HEK293 (cell line): Measurements from ENCODE around the gene CRABP2.

Experiments
- BCL11A ChIP-seq: fragments of 450-650 bp; formaldehyde crosslinking; IDR thresholded peaks from 2 replicates; pipeline ENCODE4 v1.5.1; 2016; ENCODE audit warnings: low read depth, missing biosample characterization, missing genetic modification characterization
- GLI4 ChIP-seq: fragments of 450-650 bp; formaldehyde crosslinking; IDR thresholded peaks from 2 replicates; pipeline ENCODE4 v1.5.1; 2016; ENCODE audit warnings: missing biosample characterization, missing genetic modification characterization
- HOXC10 ChIP-seq: sonication (generic); formaldehyde crosslinking; IDR thresholded peaks from 2 replicates; pipeline ENCODE4 v1.8.1; 2023; ENCODE audit warnings: mild to moderate bottlenecking, missing genetic modification reagents
- KLF7 ChIP-seq: fragments of 450-650 bp; formaldehyde crosslinking; IDR thresholded peaks from 2 replicates; pipeline ENCODE4 v1.5.1; 2016; ENCODE audit warnings: missing biosample characterization, missing genetic modification characterization, borderline replicate concordance
- ZBTB1 ChIP-seq: fragments of 450-650 bp; formaldehyde crosslinking; IDR thresholded peaks from 2 replicates; pipeline ENCODE4 v1.5.1; 2016; ENCODE audit warnings: missing biosample characterization, missing genetic modification characterization
- ZBTB8A ChIP-seq: fragments of 450-650 bp; formaldehyde crosslinking; IDR thresholded peaks from 2 replicates; pipeline ENCODE4 v1.5.1; 2016; ENCODE audit warnings: missing biosample characterization, missing genetic modification characterization
- ZFP69B ChIP-seq: fragments of 450-650 bp; formaldehyde crosslinking; IDR thresholded peaks from 2 replicates; pipeline ENCODE4 v1.5.1; 2016; ENCODE audit warnings: missing biosample characterization, missing genetic modification characterization
- ZIC2 ChIP-seq: fragments of 450-650 bp; formaldehyde crosslinking; IDR thresholded peaks from 2 replicates; pipeline ENCODE4 v1.5.1; 2016; ENCODE audit warnings: missing biosample characterization, missing genetic modification characterization
- ZNF140 ChIP-seq: fragments of 450-650 bp; formaldehyde crosslinking; IDR thresholded peaks from 2 replicates; pipeline ENCODE4 v1.5.1; 2016; ENCODE audit warnings: missing biosample characterization, missing genetic modification characterization
- ZNF146 ChIP-seq: fragments of 450-650 bp; formaldehyde crosslinking; IDR thresholded peaks from 2 replicates; pipeline ENCODE4 v1.5.1; 2016; ENCODE audit warnings: missing biosample characterization, missing genetic modification characterization
- ZNF16 ChIP-seq: fragments of 450-650 bp; formaldehyde crosslinking; IDR thresholded peaks from 2 replicates; pipeline ENCODE4 v1.5.1; 2016; ENCODE audit warnings: low read depth, missing biosample characterization, missing genetic modification characterization
- ZNF174 ChIP-seq: fragments of 450-650 bp; formaldehyde crosslinking; IDR thresholded peaks from 2 replicates; pipeline ENCODE4 v1.5.0; 2017; ENCODE audit warnings: missing biosample characterization, mild to moderate bottlenecking, missing genetic modification characterization
- ZNF324 ChIP-seq: fragments of 450-650 bp; formaldehyde crosslinking; IDR thresholded peaks from 2 replicates; pipeline ENCODE4 v1.5.1; 2016; ENCODE audit warnings: missing biosample characterization, missing genetic modification characterization
- ZNF449 ChIP-seq: fragments of 450-650 bp; formaldehyde crosslinking; IDR thresholded peaks from 2 replicates; pipeline ENCODE4 v1.5.1; 2017; ENCODE audit warnings: missing biosample characterization, mild to moderate bottlenecking, missing genetic modification characterization, moderate library complexity
- ZNF510 ChIP-seq: fragments of 450-650 bp; formaldehyde crosslinking; IDR thresholded peaks from 2 replicates; pipeline ENCODE4 v1.5.1; 2018; ENCODE audit warnings: mild to moderate bottlenecking, missing genetic modification characterization, missing biosample characterization; ENCODE audit not compliant: insufficient replicate concordance
- ZNF530 ChIP-seq: fragments of 450-650 bp; formaldehyde crosslinking; IDR thresholded peaks from 2 replicates; pipeline ENCODE4 v1.5.1; 2016; ENCODE audit warnings: low read depth, missing biosample characterization, missing genetic modification characterization
- ZNF549 ChIP-seq: fragments of 450-650 bp; IDR thresholded peaks from 2 replicates; pipeline ENCODE4 v1.5.1; 2018; ENCODE audit warnings: missing biosample characterization, missing genetic modification characterization, mild to moderate bottlenecking, inconsistent platforms, moderate library complexity
- ZNF560 ChIP-seq: fragments of 450-650 bp; formaldehyde crosslinking; IDR thresholded peaks from 2 replicates; pipeline ENCODE4 v1.5.1; 2017; ENCODE audit warnings: missing biosample characterization, missing genetic modification characterization, borderline replicate concordance
- ZNF596 ChIP-seq: fragments of 450-650 bp; IDR thresholded peaks from 2 replicates; pipeline ENCODE4 v1.5.0; 2018; ENCODE audit warnings: missing biosample characterization, mild to moderate bottlenecking, missing genetic modification characterization, moderate library complexity
- ZNF660 ChIP-seq: fragments of 450-650 bp; IDR thresholded peaks from 2 replicates; pipeline ENCODE4 v1.5.1; 2018; ENCODE audit warnings: missing biosample characterization, mild to moderate bottlenecking, missing genetic modification characterization
- TF ChIP-seq, protein P1 (sequence below): fragments of 450-650 bp; formaldehyde crosslinking; IDR thresholded peaks from 2 replicates; pipeline ENCODE4 v1.5.1; 2016; ENCODE audit warnings: missing biosample characterization, missing genetic modification characterization
- TF ChIP-seq, protein P2 (sequence below): fragments of 450-650 bp; formaldehyde crosslinking; IDR thresholded peaks from 2 replicates; pipeline ENCODE4 v1.5.1; 2016; ENCODE audit warnings: missing biosample characterization, missing genetic modification characterization
- TF ChIP-seq, protein P3 (sequence below): fragments of 450-650 bp; formaldehyde crosslinking; IDR thresholded peaks from 2 replicates; pipeline ENCODE4 v1.5.1; 2017; ENCODE audit warnings: missing biosample characterization, missing genetic modification characterization
- TF ChIP-seq, protein P4 (sequence below): fragments of 450-650 bp; formaldehyde crosslinking; IDR thresholded peaks from 2 replicates; pipeline ENCODE4 v1.5.1; 2016; ENCODE audit warnings: missing biosample characterization, missing genetic modification characterization

Gene CRABP2

DNA sequence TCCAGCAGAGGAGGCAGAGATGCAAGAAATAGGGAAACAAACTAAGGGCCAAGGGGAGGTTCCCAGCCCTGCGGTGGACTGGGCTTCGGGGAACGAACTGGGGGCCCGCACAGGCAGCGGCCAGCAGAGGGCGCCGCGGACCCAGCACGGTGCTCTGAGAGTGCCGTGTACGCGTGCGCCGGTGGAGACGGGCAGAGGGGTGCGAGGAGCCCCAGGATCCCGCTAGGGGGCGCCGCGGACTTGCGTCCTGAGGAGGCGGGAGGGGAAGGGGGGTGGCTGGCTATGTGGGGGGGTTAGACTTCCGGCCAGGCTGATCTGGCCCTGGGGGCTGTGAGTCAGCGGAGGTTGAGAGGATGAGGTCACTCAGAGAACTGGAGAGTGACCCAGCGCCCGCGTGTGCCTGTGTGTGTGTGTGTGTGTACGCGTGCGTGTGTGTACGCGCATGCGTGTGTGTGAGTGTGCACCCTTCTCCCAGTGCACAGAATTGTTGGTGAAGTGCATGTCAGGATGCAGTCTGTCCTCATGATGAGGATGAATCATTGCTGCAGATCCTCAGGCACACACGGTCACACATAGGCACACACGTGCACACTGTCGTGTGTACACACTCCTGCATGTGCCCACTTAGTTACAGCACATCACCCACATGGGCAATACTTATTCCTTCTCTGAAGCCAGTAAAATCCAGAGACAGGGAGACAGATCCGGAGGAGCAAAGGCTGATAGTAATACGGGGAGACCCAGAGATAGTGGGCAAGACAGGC lies 45.2 kb downstream of the CRABP2 start (continued):
- TF ChIP-seq GLI4 (tag by site-specific recombination) (no peak), ZBTB8A (tag by site-specific recombination) (peak; percentile 80), ZNF660 (no peak; the same call in none of the 2 replicates), ZIC2 (tag by site-specific recombination) (peak; percentile 64), ZNF146 (tag by site-specific recombination) (peak; percentile 58), ZNF560 (tag by site-specific recombination) (no peak), ZNF16 (no peak), ZNF530 (tag by site-specific recombination) (no peak), ZNF596 (tag by site-specific recombination) (no peak), ZFP69B (tag by site-specific recombination) (peak; percentile 93), KLF7 (peak; percentile 69; the same call in 1 of the 2 replicates), ZNF324 (tag by site-specific recombination) (peak; percentile 98), BCL11A (peak; percentile 100), ZNF449 (tag by site-specific recombination) (peak; percentile 17; the same call in 1 of the 2 replicates), ZNF140 (tag by site-specific recombination) (no peak; the same call in 1 of the 2 replicates), HOXC10 (CRISPR knock-in tag) (no peak), ZNF510 (no peak), ZNF549 (tag by site-specific recombination) (no peak), ZNF174 (no peak), ZBTB1 (tag by site-specific recombination) (no peak; the same call in 1 of the 2 replicates)
- TF ChIP-seq, protein P1, sequence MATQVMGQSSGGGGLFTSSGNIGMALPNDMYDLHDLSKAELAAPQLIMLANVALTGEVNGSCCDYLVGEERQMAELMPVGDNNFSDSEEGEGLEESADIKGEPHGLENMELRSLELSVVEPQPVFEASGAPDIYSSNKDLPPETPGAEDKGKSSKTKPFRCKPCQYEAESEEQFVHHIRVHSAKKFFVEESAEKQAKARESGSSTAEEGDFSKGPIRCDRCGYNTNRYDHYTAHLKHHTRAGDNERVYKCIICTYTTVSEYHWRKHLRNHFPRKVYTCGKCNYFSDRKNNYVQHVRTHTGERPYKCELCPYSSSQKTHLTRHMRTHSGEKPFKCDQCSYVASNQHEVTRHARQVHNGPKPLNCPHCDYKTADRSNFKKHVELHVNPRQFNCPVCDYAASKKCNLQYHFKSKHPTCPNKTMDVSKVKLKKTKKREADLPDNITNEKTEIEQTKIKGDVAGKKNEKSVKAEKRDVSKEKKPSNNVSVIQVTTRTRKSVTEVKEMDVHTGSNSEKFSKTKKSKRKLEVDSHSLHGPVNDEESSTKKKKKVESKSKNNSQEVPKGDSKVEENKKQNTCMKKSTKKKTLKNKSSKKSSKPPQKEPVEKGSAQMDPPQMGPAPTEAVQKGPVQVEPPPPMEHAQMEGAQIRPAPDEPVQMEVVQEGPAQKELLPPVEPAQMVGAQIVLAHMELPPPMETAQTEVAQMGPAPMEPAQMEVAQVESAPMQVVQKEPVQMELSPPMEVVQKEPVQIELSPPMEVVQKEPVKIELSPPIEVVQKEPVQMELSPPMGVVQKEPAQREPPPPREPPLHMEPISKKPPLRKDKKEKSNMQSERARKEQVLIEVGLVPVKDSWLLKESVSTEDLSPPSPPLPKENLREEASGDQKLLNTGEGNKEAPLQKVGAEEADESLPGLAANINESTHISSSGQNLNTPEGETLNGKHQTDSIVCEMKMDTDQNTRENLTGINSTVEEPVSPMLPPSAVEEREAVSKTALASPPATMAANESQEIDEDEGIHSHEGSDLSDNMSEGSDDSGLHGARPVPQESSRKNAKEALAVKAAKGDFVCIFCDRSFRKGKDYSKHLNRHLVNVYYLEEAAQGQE (tag by site-specific recombination) = peak; percentile 74
- TF ChIP-seq, protein P2, sequence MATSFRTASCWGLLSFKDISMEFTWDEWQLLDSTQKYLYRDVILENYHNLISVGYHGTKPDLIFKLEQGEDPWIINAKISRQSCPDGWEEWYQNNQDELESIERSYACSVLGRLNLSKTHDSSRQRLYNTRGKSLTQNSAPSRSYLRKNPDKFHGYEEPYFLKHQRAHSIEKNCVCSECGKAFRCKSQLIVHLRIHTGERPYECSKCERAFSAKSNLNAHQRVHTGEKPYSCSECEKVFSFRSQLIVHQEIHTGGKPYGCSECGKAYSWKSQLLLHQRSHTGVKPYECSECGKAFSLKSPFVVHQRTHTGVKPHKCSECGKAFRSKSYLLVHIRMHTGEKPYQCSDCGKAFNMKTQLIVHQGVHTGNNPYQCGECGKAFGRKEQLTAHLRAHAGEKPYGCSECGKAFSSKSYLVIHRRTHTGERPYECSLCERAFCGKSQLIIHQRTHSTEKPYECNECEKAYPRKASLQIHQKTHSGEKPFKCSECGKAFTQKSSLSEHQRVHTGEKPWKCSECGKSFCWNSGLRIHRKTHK (tag by site-specific recombination) = no peak
- TF ChIP-seq, protein P3, sequence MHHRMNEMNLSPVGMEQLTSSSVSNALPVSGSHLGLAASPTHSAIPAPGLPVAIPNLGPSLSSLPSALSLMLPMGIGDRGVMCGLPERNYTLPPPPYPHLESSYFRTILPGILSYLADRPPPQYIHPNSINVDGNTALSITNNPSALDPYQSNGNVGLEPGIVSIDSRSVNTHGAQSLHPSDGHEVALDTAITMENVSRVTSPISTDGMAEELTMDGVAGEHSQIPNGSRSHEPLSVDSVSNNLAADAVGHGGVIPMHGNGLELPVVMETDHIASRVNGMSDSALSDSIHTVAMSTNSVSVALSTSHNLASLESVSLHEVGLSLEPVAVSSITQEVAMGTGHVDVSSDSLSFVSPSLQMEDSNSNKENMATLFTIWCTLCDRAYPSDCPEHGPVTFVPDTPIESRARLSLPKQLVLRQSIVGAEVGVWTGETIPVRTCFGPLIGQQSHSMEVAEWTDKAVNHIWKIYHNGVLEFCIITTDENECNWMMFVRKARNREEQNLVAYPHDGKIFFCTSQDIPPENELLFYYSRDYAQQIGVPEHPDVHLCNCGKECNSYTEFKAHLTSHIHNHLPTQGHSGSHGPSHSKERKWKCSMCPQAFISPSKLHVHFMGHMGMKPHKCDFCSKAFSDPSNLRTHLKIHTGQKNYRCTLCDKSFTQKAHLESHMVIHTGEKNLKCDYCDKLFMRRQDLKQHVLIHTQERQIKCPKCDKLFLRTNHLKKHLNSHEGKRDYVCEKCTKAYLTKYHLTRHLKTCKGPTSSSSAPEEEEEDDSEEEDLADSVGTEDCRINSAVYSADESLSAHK (tag by site-specific recombination) = peak; percentile 80
- TF ChIP-seq, protein P4, sequence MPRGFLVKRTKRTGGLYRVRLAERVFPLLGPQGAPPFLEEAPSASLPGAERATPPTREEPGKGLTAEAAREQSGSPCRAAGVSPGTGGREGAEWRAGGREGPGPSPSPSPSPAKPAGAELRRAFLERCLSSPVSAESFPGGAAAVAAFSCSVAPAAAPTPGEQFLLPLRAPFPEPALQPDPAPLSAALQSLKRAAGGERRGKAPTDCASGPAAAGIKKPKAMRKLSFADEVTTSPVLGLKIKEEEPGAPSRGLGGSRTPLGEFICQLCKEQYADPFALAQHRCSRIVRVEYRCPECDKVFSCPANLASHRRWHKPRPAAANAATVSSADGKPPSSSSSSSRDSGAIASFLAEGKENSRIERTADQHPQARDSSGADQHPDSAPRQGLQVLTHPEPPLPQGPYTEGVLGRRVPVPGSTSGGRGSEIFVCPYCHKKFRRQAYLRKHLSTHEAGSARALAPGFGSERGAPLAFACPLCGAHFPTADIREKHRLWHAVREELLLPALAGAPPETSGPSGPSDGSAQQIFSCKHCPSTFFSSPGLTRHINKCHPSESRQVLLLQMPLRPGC (tag by site-specific recombination) = peak; percentile 86
